A549 (cell line): ENCODE measurements around the gene TSPAN4. TPM values are rescaled to one million over a fixed set of nuclear protein-coding genes. Genes with fewer than 3 reads are reported as not detected.

Source experiments
- ATAC-seq, 2 experiments: fragments of 200-7000 bp in 1 of 2; fragments of >200 bp in 1 of 2; cut with Nextera tagmentation in 1 of 2; cut with Tn5 transposase in 1 of 2; 3 replicates each; pipeline versions ENCODE4 v1.8.0 to v1.9.1; 2018 to 2020; ENCODE audit warnings: mild to moderate bottlenecking in 1 of 2, moderate library complexity in 1 of 2
- CTCF ChIA-PET: fragments of 300-600 bp; sonication (Branson Sonifier 250); formaldehyde crosslinking; extraction: SDS; loops from one replicate; lab custom pipeline; 2021; ENCODE audit warnings: antibody characterized with exemption, inconsistent platforms; lab: Yijun Ruan, JAX
- POLR2A ChIA-PET: fragments of 350-600 bp; formaldehyde crosslinking; extraction: SDS; loops from one replicate; lab custom pipeline; 2021; ENCODE audit warnings: antibody characterized with exemption, inconsistent platforms; lab: Yijun Ruan, JAX
- DNase-seq, 2 experiments: peaks; one replicate each; pipeline versions ENCODE4 v3.0.0 to v3.0.0-alpha.2; 2011 to 2016; ENCODE audit warnings: low read depth in 1 of 2, low spot score in 1 of 2
- FAIRE-seq: peaks from 2 replicates; lab custom pipeline; 2011; peaks lifted over from hg19 to GRCh38; lab: Jason Lieb, UNC
- H3K27ac ChIP-seq, 2 experiments: fragments of >200 bp; sonication (Bioruptor Twin); formaldehyde crosslinking; 3 replicates each; pipeline ENCODE4 v1.5.1; 2016 to 2017
- H3K4me1 ChIP-seq: fragments of >200 bp; sonication (Bioruptor Twin); formaldehyde crosslinking; 3 replicates; pipeline ENCODE4 v1.6.1; 2016
- H3K4me2 ChIP-seq: fragments of >200 bp; sonication (Bioruptor Twin); formaldehyde crosslinking; 3 replicates; pipeline ENCODE4 v1.6.1; 2016
- H3K4me3 ChIP-seq: fragments of >200 bp; sonication (Bioruptor Twin); formaldehyde crosslinking; 3 replicates; pipeline ENCODE4 v1.5.1; 2016
- H3K9me3 ChIP-seq: fragments of >200 bp; sonication (Bioruptor Twin); formaldehyde crosslinking; 3 replicates; pipeline ENCODE4 v1.6.1; 2016
- BCL3 ChIP-seq: fragments of >200 bp; sonication (Bioruptor Twin); formaldehyde crosslinking; IDR thresholded peaks from 3 replicates; pipeline ENCODE4 v1.6.1; 2016
- CBX8 ChIP-seq: fragments of 200-600 bp; sonication (generic); IDR thresholded peaks from 2 replicates; pipeline ENCODE4 v1.6.1; 2016
- CEBPB ChIP-seq, 2 experiments: fragments of >200 bp in 1 of 2; sonication (Bioruptor Twin) in 1 of 2; formaldehyde crosslinking in 1 of 2; IDR thresholded peaks; 2 replicates each; pipeline ENCODE4 v1.6.1; 2012 to 2016
- CHD2 ChIP-seq: fragments of 150-350 bp; IDR thresholded peaks from 2 replicates; pipeline ENCODE4 v1.6.1; 2014; ENCODE audit warnings: low read length; ENCODE audit not compliant: partially characterized antibody
- CHD4 ChIP-seq: fragments of 200-600 bp; sonication (generic); IDR thresholded peaks from 2 replicates; pipeline ENCODE4 v1.6.1; 2016; ENCODE audit warnings: antibody characterized with exemption, mild to moderate bottlenecking, borderline replicate concordance
- E2F6 ChIP-seq: IDR thresholded peaks from 2 replicates; pipeline ENCODE4 v1.6.1; 2012; ENCODE audit warnings: low read depth, borderline replicate concordance
- EHF ChIP-seq: fragments of 250-450 bp; sonication (Bioruptor Pico); IDR thresholded peaks from 2 replicates; pipeline ENCODE4 v1.5.0; 2020; ENCODE audit warnings: mild to moderate bottlenecking
- EHMT2 ChIP-seq: fragments of 200-600 bp; sonication (generic); IDR thresholded peaks from 2 replicates; pipeline ENCODE4 v1.6.1; 2016; ENCODE audit warnings: antibody characterized with exemption, low read depth, mild to moderate bottlenecking, moderate library complexity
- ELK1 ChIP-seq: fragments of 150-350 bp; IDR thresholded peaks from 2 replicates; pipeline ENCODE4 v1.6.1; 2014; ENCODE audit warnings: low read depth, mild to moderate bottlenecking, low read length
- FOSB ChIP-seq: fragments of 250-450 bp; sonication (Bioruptor Pico); IDR thresholded peaks from 2 replicates; pipeline ENCODE4 v1.5.0; 2020; ENCODE audit warnings: mild to moderate bottlenecking, moderate library complexity
- FOXS1 ChIP-seq: fragments of 250-450 bp; sonication (Bioruptor Pico); IDR thresholded peaks from 2 replicates; pipeline ENCODE4 v1.5.0; 2020; ENCODE audit warnings: mild to moderate bottlenecking, moderate library complexity
- HES2 ChIP-seq: fragments of >200 bp; sonication (Bioruptor Twin); formaldehyde crosslinking; IDR thresholded peaks from 2 replicates; pipeline ENCODE4 v1.6.1; 2016
- HMGXB4 ChIP-seq: fragments of 250-450 bp; sonication (Bioruptor Pico); IDR thresholded peaks from 2 replicates; pipeline ENCODE4 v1.5.0; 2021; ENCODE audit warnings: mild to moderate bottlenecking, moderate library complexity, borderline replicate concordance
- HOXA7 ChIP-seq: fragments of 250-450 bp; sonication (Bioruptor Pico); IDR thresholded peaks from 2 replicates; pipeline ENCODE4 v1.5.0; 2020; ENCODE audit warnings: mild to moderate bottlenecking, moderate library complexity
- HOXB5 ChIP-seq: fragments of 250-450 bp; sonication (Bioruptor Pico); IDR thresholded peaks from 2 replicates; pipeline ENCODE4 v1.5.0; 2020; ENCODE audit warnings: mild to moderate bottlenecking, moderate library complexity
- JUNB ChIP-seq: fragments of >200 bp; sonication (Bioruptor Twin); formaldehyde crosslinking; IDR thresholded peaks from 2 replicates; pipeline ENCODE4 v1.6.1; 2016
- KDM1A ChIP-seq: fragments of 200-600 bp; sonication (generic); IDR thresholded peaks from 2 replicates; pipeline ENCODE4 v1.6.1; 2016; ENCODE audit warnings: low read depth, mild to moderate bottlenecking
- MAZ ChIP-seq: fragments of 150-350 bp; IDR thresholded peaks from 2 replicates; pipeline ENCODE4 v1.6.1; 2014; ENCODE audit warnings: antibody characterized with exemption, low read depth, low read length, borderline replicate concordance
- NPAS2 ChIP-seq: fragments of 250-450 bp; sonication (Bioruptor Pico); IDR thresholded peaks from 2 replicates; pipeline ENCODE4 v1.8.0; 2022; ENCODE audit warnings: mild to moderate bottlenecking, moderate library complexity, borderline replicate concordance
- PHF8 ChIP-seq: fragments of 200-600 bp; sonication (generic); IDR thresholded peaks from 2 replicates; pipeline ENCODE4 v1.6.1; 2016; ENCODE audit warnings: low read depth, mild to moderate bottlenecking, antibody characterized with exemption, moderate library complexity, borderline replicate concordance
- POLR2A ChIP-seq: IDR thresholded peaks from 2 replicates; pipeline ENCODE4 v1.6.1; 2012; ENCODE audit warnings: mild to moderate bottlenecking, low read length
- POLR2AphosphoS2 ChIP-seq: conservative IDR thresholded peaks from 2 replicates; pipeline ENCODE4 v1.6.1; 2012; ENCODE audit warnings: low read length, improper control_type of control experiment, inconsistent platforms
- RCOR1 ChIP-seq: fragments of 150-350 bp; IDR thresholded peaks from 2 replicates; pipeline ENCODE4 v1.6.1; 2014; ENCODE audit warnings: antibody characterized with exemption, low read length, low read depth
- REST ChIP-seq: fragments of 200-600 bp; sonication (generic); IDR thresholded peaks from 2 replicates; pipeline ENCODE4 v1.6.1; 2016; ENCODE audit warnings: antibody characterized with exemption, mild to moderate bottlenecking, moderate library complexity
- RFX5 ChIP-seq: fragments of 450-650 bp; IDR thresholded peaks from 2 replicates; pipeline ENCODE4 v1.7.1; 2014; ENCODE audit warnings: antibody characterized with exemption, mild to moderate bottlenecking, moderate library complexity
- RNF2 ChIP-seq: fragments of 200-600 bp; sonication (generic); IDR thresholded peaks from 2 replicates; pipeline ENCODE4 v1.6.1; 2016; ENCODE audit warnings: low read depth, mild to moderate bottlenecking, antibody characterized with exemption, moderate library complexity, borderline replicate concordance
- TP53 ChIP-seq: fragments of 250-450 bp; sonication (Bioruptor Pico); IDR thresholded peaks from 2 replicates; pipeline ENCODE4 v1.5.0; 2021; ENCODE audit warnings: mild to moderate bottlenecking, moderate library complexity
- ZC3H11A ChIP-seq: fragments of 450-650 bp; IDR thresholded peaks from 2 replicates; pipeline ENCODE4 v1.6.1; 2014; ENCODE audit warnings: antibody characterized with exemption, mild to moderate bottlenecking
- ZNF302 ChIP-seq: fragments of 250-450 bp; sonication (Bioruptor Pico); IDR thresholded peaks from 2 replicates; pipeline ENCODE4 v1.9.0; 2021; ENCODE audit warnings: inconsistent platforms, mild to moderate bottlenecking, moderate library complexity
- ZSCAN20 ChIP-seq: fragments of 250-450 bp; sonication (Bioruptor Pico); IDR thresholded peaks from 2 replicates; pipeline ENCODE4 v1.8.0; 2022; ENCODE audit warnings: mild to moderate bottlenecking, moderate library complexity
- WGBS: methylation state at CpG from one replicate; pipeline ENCODE4 v1.1.6; 2017; ENCODE audit errors: missing lambda C conversion rate; 5-methylcytosine and 5-hydroxymethylcytosine counted together
- polyA plus RNA-seq, 4 experiments: library from polyadenylated mRNA; depleted of rRNA in 3 of 4; stranded (reverse); fragments of >200 nt; fragmentation: RNase III in 1 of 4; extraction: RNeasy Plus Mini Kit Qiagen cat#74134 plus additional on column Dnase treatment in 1 of 4; gene quantifications; 2 replicates in 3 of 4; 3 replicates in 1 of 4; pipeline ENCODE4 v1.2.3, GENCODE V29; 2011 to 2017

The TSPAN4 gene
- polyA plus RNA-seq, 2 of the 4 experiments (the other 2 are of a cell fraction), result 83.5 to 145 TPM

GRCh38 chr11:819129-819931 is 23.3 kb upstream of the TSPAN4 start:
- DNase-seq (peak in 1 of 2 experiments; percentile 88), ATAC-seq (peak; percentile 40 to 66), FAIRE-seq (no peak)
- POLR2A ChIA-PET, result interaction anchor here (0.6 to 3.1 kb wide), 16 partner anchors 8 to 107 kb away, joined by 3 to 52 read pairs (median 6); partner anchors contain the start of genes CD151, CEND1, CRACR2B and RPLP2
- peak overlapping the region; percentile 99 for H3K4me3 ChIP-seq
- H3K9me3 ChIP-seq, result no peaks in the 10 kb centered on the region
- H3K4me1 ChIP-seq, result peaks cover 32% of the 10 kb centered on the region
- CTCF ChIA-PET, result interaction anchor here (0.8 to 1.7 kb wide), 5 partner anchors 10 to 21 kb away, joined by 3 to 4 read pairs (median 3); no protein-coding TSS in a partner anchor
- peak overlapping the region; percentile 97 for H3K4me2 ChIP-seq
- WGBS, result no CpG with 5 or more reads among the region's 96 CpGs
- H3K27ac ChIP-seq, result peak overlapping the region; percentile 87 to 90
- TF ChIP-seq NPAS2, result no peak
- no peak for TF ChIP-seq TP53 (CRISPR knock-in tag)
- no peak for TF ChIP-seq CBX8
- TF ChIP-seq RCOR1, result no peak
- 0 out of 2 replicates have a peak, but pooled peaks have one; percentile 35 for TF ChIP-seq E2F6
- peak; percentile 97 for TF ChIP-seq PHF8
- no peak for TF ChIP-seq CEBPB (IDR thresholded peaks at IDR 0.05)
- TF ChIP-seq MAZ, result no peak
- TF ChIP-seq EHMT2, result no peak
- TF ChIP-seq POLR2AphosphoS2, result no peak
- TF ChIP-seq EHF (CRISPR knock-in tag), result no peak
- TF ChIP-seq CHD2, result no peak
- peak; percentile 41; the same call in 1 of the 2 replicates for TF ChIP-seq REST
- TF ChIP-seq FOXS1 (CRISPR knock-in tag), result no peak
- no peak for TF ChIP-seq HOXB5
- no peak for TF ChIP-seq JUNB
- TF ChIP-seq ZNF302 (CRISPR knock-in tag), result no peak
- TF ChIP-seq HMGXB4 (CRISPR knock-in tag), result no peak
- TF ChIP-seq HOXA7 (CRISPR knock-in tag), result no peak
- TF ChIP-seq POLR2A, result peak; percentile 62
- no peak for TF ChIP-seq ELK1
- TF ChIP-seq RFX5, result no peak
- no peak for TF ChIP-seq ZSCAN20 (CRISPR knock-in tag)
- TF ChIP-seq CHD4, result no peak
- no peak for TF ChIP-seq ZC3H11A
- no peak for TF ChIP-seq HES2
- TF ChIP-seq BCL3, result peak; percentile 79
- no peak for TF ChIP-seq FOSB
- TF ChIP-seq RNF2, result no peak
- TF ChIP-seq KDM1A, result no peak
